ENCODE data around the gene PTPRR.

PTPRR gene

GRCh38 chr12:70603044-70603443 lies 317.5 kb downstream of the PTPRR start:
- no peak for DNase-seq (ENCODE audit: low spot score)

GRCh38 chr12:70598467-70599193 lies 321.9 kb downstream of the PTPRR start:
- no peak for DNase-seq (ENCODE audit: low spot score)

GRCh38 chr12:70592664-70593063 lies 327.9 kb downstream of the PTPRR start:
- DNase-seq (ENCODE audit: low spot score) = no peak

GRCh38 chr12:70590549-70591226 lies 329.9 kb downstream of the PTPRR start:
- DNase-seq (ENCODE audit: low spot score) = no peak

- DNase-seq (ENCODE audit: low spot score) = peak; percentile 74
Observed at GRCh38 chr12:70590051-70590450, 330.5 kb downstream of the PTPRR start.

Data from AG08396 (cell line).